PC-3 (cell line): ENCODE results near the gene WDR27. TPM values are rescaled to one million over a fixed set of nuclear protein-coding genes. Genes with fewer than 3 reads are reported as not detected.

Experiments used
- ATAC-seq: fragments of 200-7000 bp; cut with Tn5 transposase; 2 replicates; pipeline ENCODE4 v1.9.1; 2020; ENCODE audit warnings: mild to moderate bottlenecking, moderate library complexity
- BruUV-seq: library from RNA; stranded (reverse); fragments of 400-500 nt; replicated peaks from 2 replicates; lab custom pipeline; 2021; lab: Mats Ljungman, UMichigan
- CTCF ChIA-PET: fragments of 300-600 bp; sonication (Branson Sonifier 250); formaldehyde crosslinking; loops from one replicate; lab custom pipeline; 2022; ENCODE audit warnings: antibody characterized with exemption; lab: Charles Lee
- POLR2A ChIA-PET: fragments of 300-600 bp; sonication (Branson Sonifier 250); formaldehyde crosslinking; loops from one replicate; lab custom pipeline; 2022; ENCODE audit warnings: antibody characterized with exemption; ENCODE audit not compliant: unreplicated experiment; lab: Charles Lee
- DNase-seq: peaks from one replicate; pipeline ENCODE4 v3.0.0-alpha.2; 2015
- H2AFZ ChIP-seq: fragments of 300-600 bp; sonication (generic); 2 replicates; pipeline ENCODE4 v1.6.0; 2016; ENCODE audit warnings: antibody characterized with exemption, low read length
- H3F3A ChIP-seq: fragments of 300-600 bp; sonication (generic); one replicate; pipeline ENCODE4 v1.6.0; 2017; ENCODE audit warnings: antibody characterized with exemption, low read length, control low read depth, mild to moderate bottlenecking; ENCODE audit not compliant: unreplicated experiment
- H3K27ac ChIP-seq: fragments of 300-600 bp; sonication (generic); 2 replicates; pipeline ENCODE4 v1.5.1; 2016; ENCODE audit warnings: mild to moderate bottlenecking, low read length
- H3K27me3 ChIP-seq: fragments of 300-600 bp; sonication (generic); 2 replicates; pipeline ENCODE4 v1.6.1; 2016; ENCODE audit warnings: low read length, mixed read lengths
- H3K36me3 ChIP-seq: fragments of 300-600 bp; sonication (generic); 2 replicates; pipeline ENCODE4 v1.6.1; 2016; ENCODE audit warnings: low read depth, mixed run types, low read length, mixed read lengths
- H3K4me1 ChIP-seq: fragments of 300-600 bp; sonication (generic); 2 replicates; pipeline ENCODE4 v1.5.1; 2016; ENCODE audit warnings: low read length; ENCODE audit not compliant: insufficient read depth
- H3K4me2 ChIP-seq: fragments of 300-600 bp; sonication (generic); 2 replicates; pipeline ENCODE4 v1.6.0; 2016; ENCODE audit warnings: low read length
- H3K4me3 ChIP-seq: fragments of 300-600 bp; sonication (generic); 2 replicates; pipeline ENCODE4 v1.5.1; 2016; ENCODE audit warnings: mild to moderate bottlenecking, low read length, mixed read lengths
- H3K79me2 ChIP-seq: fragments of 300-600 bp; sonication (generic); 2 replicates; pipeline ENCODE4 v1.6.1; 2017; ENCODE audit warnings: low read length, mixed read lengths
- H3K9ac ChIP-seq: fragments of 300-600 bp; sonication (generic); 2 replicates; pipeline ENCODE4 v1.6.0; 2016; ENCODE audit warnings: mild to moderate bottlenecking, low read length
- H3K9me2 ChIP-seq: fragments of 300-600 bp; sonication (generic); replicated peaks from 2 replicates; pipeline ENCODE4 v1.6.1; 2016; ENCODE audit warnings: mixed run types, low read length, mixed read lengths
- H3K9me3 ChIP-seq: fragments of 300-600 bp; sonication (generic); 2 replicates; pipeline ENCODE4 v1.6.1; 2016; ENCODE audit warnings: low read length, mixed read lengths
- H4K20me1 ChIP-seq: fragments of 300-600 bp; sonication (generic); 2 replicates; pipeline ENCODE4 v1.6.1; 2016; ENCODE audit warnings: low read length, mixed read lengths
- CTCF ChIP-seq: fragments of 300-600 bp; sonication (generic); conservative IDR thresholded peaks from 2 replicates; pipeline ENCODE4 v1.5.1; 2017; ENCODE audit warnings: antibody characterized with exemption, low read depth, mild to moderate bottlenecking, low read length
- EZH2 ChIP-seq: fragments of 300-600 bp; sonication (generic); IDR thresholded peaks from one replicate; pipeline ENCODE4 v1.6.1; 2017; ENCODE audit warnings: antibody characterized with exemption, mild to moderate bottlenecking, low read length; ENCODE audit not compliant: unreplicated experiment
- EZH2phosphoT487 ChIP-seq: fragments of 300-600 bp; sonication (generic); IDR thresholded peaks from 2 replicates; pipeline ENCODE4 v1.6.1; 2018; ENCODE audit warnings: mild to moderate bottlenecking, antibody characterized with exemption, low read length, borderline replicate concordance
- intact Hi-C: fragments of 100-400 bp; cut with micrococcal nuclease; formaldehyde crosslinking; loops from 2 replicates; pipeline ENCODE4 v1.9.0; 2023
- total RNA-seq: library from RNA; depleted of rRNA; stranded (reverse); fragments of >200 nt; gene quantifications from 2 replicates; pipeline ENCODE4 v1.2.3, GENCODE V29; 2014; rRNA removed

The WDR27 gene
- total RNA-seq, 1 experiment from 2014 or later, result 20.0 TPM

- no TSS peak for BruUV-seq
- TF ChIP-seq EZH2 (no peak), CTCF (no peak)
- H3K4me1 ChIP-seq, result no peaks in the 10 kb centered on the region
- no peaks in the 10 kb centered on the region for H3K27me3 ChIP-seq
- POLR2A ChIA-PET, result no interaction called here
- no peaks in the 10 kb centered on the region for H3F3A ChIP-seq
- CTCF ChIA-PET, result no interaction called here
- no peak overlapping the region for H2AFZ ChIP-seq
- 0 out of 2 replicates have a peak, but pooled peaks cover under 1% of the 10 kb centered on the region for H3K9me3 ChIP-seq
- no peak overlapping the region for H3K27ac ChIP-seq
- no peaks in the 10 kb centered on the region for H3K79me2 ChIP-seq
- no peak for DNase-seq
- no peak overlapping the region for H3K9ac ChIP-seq
- no peaks in the 10 kb centered on the region for H3K9me2 ChIP-seq
- H3K4me2 ChIP-seq, result no peak overlapping the region
- no peak overlapping the region for H3K4me3 ChIP-seq
- H4K20me1 ChIP-seq, result no peaks in the 10 kb centered on the region
- no peak for ATAC-seq
- H3K36me3 ChIP-seq, result no peaks in the 10 kb centered on the region
- intact Hi-C loops, result no loop called here
These were observed 292.0 kb downstream of the WDR27 start for GRCh38 chr6:169409742-169410312.

- BruUV-seq, result no TSS peak
- Histone ChIP-seq H3K36me3 (no peaks in the 10 kb centered on the region), H3K27ac (no peak overlapping the region), H3K9ac (no peak overlapping the region), H3K4me1 (no peaks in the 10 kb centered on the region), H3K4me2 (no peak overlapping the region), H3K27me3 (no peaks in the 10 kb centered on the region), H3K4me3 (no peak overlapping the region), H3K79me2 (no peaks in the 10 kb centered on the region), H3F3A (no peaks in the 10 kb centered on the region), H3K9me2 (no peaks in the 10 kb centered on the region), H4K20me1 (no peaks in the 10 kb centered on the region), H2AFZ (no peak overlapping the region), H3K9me3 (no peaks in the 10 kb centered on the region)
- intact Hi-C loops, result no loop called here
- ChIA-PET POLR2A (no interaction called here), CTCF (no interaction called here)
- ATAC-seq (no peak), DNase-seq (no peak)
- no peak for TF ChIP-seq EZH2phosphoT487
- TF ChIP-seq CTCF, result no peak
- TF ChIP-seq EZH2, result no peak
These were observed 294.5 kb downstream of the WDR27 start for GRCh38 chr6:169407325-169407724.

Other genes with a start within 250 kb of the WDR27 start
- 17.0 and 18.6 TPM in 2 replicates for gene C6orf120, start 97 bp upstream of the WDR27 start, total RNA-seq
- 6.3 and 10.7 TPM in 2 replicates for gene PHF10, start 22.5 kb upstream of the WDR27 start, total RNA-seq
- 0.51 and 1.5 TPM in 2 replicates for gene DYNLT2, start 49.5 kb upstream of the WDR27 start, total RNA-seq
- gene ERMARD, start 49.6 kb upstream of the WDR27 start, total RNA-seq, result 16.3 and 24.2 TPM in 2 replicates